K562 (cell line): ENCODE results near the gene FAM83E. TPM values are rescaled to one million over a fixed set of nuclear protein-coding genes. Genes with fewer than 3 reads are reported as not detected.

ENCODE experiments used
- FOXJ2 ChIP-seq: fragments of 200-800 bp; sonication (Bioruptor generic); IDR thresholded peaks from 2 replicates; pipeline ENCODE4 v1.6.1; 2016; ENCODE audit warnings: missing genetic modification characterization, missing compliant biosample characterization
- TCF3 ChIP-seq: sonication (generic); formaldehyde crosslinking; IDR thresholded peaks from 2 replicates; pipeline ENCODE4 v1.4.0; 2020; ENCODE audit warnings: mild to moderate bottlenecking, missing genetic modification reagents
- TGIF2 ChIP-seq: sonication (generic); formaldehyde crosslinking; IDR thresholded peaks from 2 replicates; pipeline ENCODE4 v1.8.1; 2022; ENCODE audit warnings: mild to moderate bottlenecking, missing genetic modification reagents, moderate library complexity
- polyA plus RNA-seq, 8 experiments: library from polyadenylated mRNA; depleted of rRNA in 4 of 8; stranded (reverse) in 5 of 8; unstranded in 3 of 8; fragments of >200 nt; fragmentation: Nextera tagmentation in 2 of 8; fragmentation: Illumina TruSeq in 1 of 8; extraction: Ambion mirVana in 2 of 8; extraction: Trizol in 1 of 8; gene quantifications; 2 replicates each; pipeline versions ENCODE4 v1.2.1 to v1.2.3, GENCODE V29; 2011 to 2014; ENCODE audit warnings: inconsistent platforms in 1 of 8, missing spikeins in 1 of 8
- total RNA-seq, 7 experiments: library from RNA; depleted of rRNA in 6 of 7; stranded (reverse); fragments of >200 nt in 6 of 7; fragmentation: Illumina TruSeq in 2 of 7; extraction: Trizol in 2 of 7; gene quantifications; 2 replicates each; pipeline versions ENCODE4 v1.2.1 to v1.2.3, GENCODE V29; 2011 to 2021; ENCODE audit warnings: low replicate concordance in 1 of 7
- TF ChIP-seq, protein P1 (sequence below), 2 experiments: fragments of 450-650 bp; formaldehyde crosslinking in 1 of 2; IDR thresholded peaks; 2 replicates each; pipeline versions ENCODE4 v1.4.0 to v1.6.1; 2014 to 2020; ENCODE audit warnings: mild to moderate bottlenecking in 2 of 2, borderline replicate concordance in 1 of 2, low read depth in 1 of 2
- TF ChIP-seq, protein P2 (sequence below): fragments of 250-450 bp; sonication (Bioruptor Pico); IDR thresholded peaks from 2 replicates; pipeline ENCODE4 v1.5.0; 2021; ENCODE audit warnings: mild to moderate bottlenecking, borderline replicate concordance

Gene FAM83E
- total and polyA plus RNA-seq, 9 of the 15 experiments (the other 6 are each of a cell fraction or from before 2014, with no cell fraction given), result 0.15 to 0.87 (median 0.29) TPM; not detected in 4

DNA sequence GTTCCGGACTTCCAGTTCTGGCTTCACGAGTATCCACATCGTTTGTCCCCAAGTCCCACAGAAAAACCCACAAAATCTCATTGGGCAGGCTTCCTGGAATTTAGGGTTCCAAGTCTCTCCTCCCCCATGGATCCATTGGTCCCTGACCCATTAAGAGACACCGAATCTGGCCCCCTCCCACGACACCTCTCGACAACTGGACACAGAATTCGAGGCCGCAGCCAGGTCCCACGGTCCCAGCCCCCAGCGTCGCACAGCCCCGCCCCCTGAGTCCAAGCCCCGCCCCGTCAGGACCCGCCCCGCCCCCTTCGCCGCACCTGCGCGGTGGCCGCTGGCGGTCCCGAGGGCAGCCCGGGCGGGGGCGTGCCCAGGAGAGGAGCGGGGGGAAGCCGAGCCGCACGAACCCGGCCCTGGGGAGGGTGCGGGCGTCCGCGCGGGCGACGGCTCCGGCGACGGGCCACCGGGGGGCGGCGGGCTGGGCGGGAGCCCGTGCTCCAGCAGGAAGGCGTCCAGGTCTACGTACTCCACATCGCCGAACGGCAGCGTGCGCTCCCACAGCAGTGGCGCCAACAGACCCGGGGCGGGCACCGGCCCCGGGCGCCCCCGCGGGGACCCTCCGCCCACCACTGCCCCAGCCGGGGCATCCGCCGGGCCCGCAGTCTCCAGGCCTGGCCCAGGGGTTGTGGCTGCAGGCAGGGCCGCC is 20.5 kb upstream of the FAM83E start (continued):
- TF ChIP-seq, protein P1, sequence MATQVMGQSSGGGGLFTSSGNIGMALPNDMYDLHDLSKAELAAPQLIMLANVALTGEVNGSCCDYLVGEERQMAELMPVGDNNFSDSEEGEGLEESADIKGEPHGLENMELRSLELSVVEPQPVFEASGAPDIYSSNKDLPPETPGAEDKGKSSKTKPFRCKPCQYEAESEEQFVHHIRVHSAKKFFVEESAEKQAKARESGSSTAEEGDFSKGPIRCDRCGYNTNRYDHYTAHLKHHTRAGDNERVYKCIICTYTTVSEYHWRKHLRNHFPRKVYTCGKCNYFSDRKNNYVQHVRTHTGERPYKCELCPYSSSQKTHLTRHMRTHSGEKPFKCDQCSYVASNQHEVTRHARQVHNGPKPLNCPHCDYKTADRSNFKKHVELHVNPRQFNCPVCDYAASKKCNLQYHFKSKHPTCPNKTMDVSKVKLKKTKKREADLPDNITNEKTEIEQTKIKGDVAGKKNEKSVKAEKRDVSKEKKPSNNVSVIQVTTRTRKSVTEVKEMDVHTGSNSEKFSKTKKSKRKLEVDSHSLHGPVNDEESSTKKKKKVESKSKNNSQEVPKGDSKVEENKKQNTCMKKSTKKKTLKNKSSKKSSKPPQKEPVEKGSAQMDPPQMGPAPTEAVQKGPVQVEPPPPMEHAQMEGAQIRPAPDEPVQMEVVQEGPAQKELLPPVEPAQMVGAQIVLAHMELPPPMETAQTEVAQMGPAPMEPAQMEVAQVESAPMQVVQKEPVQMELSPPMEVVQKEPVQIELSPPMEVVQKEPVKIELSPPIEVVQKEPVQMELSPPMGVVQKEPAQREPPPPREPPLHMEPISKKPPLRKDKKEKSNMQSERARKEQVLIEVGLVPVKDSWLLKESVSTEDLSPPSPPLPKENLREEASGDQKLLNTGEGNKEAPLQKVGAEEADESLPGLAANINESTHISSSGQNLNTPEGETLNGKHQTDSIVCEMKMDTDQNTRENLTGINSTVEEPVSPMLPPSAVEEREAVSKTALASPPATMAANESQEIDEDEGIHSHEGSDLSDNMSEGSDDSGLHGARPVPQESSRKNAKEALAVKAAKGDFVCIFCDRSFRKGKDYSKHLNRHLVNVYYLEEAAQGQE (IDR thresholded peaks at IDR 0.05; ENCODE audit: borderline replicate concordance), result no peak
- TF ChIP-seq, protein P1 (CRISPR knock-in tag; IDR thresholded peaks at IDR 0.05; ENCODE audit: low read depth), result no peak
- TF ChIP-seq, protein P2, sequence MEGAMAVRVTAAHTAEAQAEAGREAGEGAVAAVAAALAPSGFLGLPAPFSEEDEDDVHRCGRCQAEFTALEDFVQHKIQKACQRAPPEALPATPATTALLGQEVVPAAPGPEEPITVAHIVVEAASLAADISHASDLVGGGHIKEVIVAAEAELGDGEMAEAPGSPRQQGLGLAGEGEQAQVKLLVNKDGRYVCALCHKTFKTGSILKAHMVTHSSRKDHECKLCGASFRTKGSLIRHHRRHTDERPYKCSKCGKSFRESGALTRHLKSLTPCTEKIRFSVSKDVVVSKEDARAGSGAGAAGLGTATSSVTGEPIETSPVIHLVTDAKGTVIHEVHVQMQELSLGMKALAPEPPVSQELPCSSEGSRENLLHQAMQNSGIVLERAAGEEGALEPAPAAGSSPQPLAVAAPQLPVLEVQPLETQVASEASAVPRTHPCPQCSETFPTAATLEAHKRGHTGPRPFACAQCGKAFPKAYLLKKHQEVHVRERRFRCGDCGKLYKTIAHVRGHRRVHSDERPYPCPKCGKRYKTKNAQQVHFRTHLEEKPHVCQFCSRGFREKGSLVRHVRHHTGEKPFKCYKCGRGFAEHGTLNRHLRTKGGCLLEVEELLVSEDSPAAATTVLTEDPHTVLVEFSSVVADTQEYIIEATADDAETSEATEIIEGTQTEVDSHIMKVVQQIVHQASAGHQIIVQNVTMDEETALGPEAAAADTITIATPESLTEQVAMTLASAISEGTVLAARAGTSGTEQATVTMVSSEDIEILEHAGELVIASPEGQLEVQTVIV, result no peak
- TF ChIP-seq TCF3 (CRISPR knock-in tag), result no peak
- no peak for TF ChIP-seq TGIF2 (CRISPR knock-in tag)
- no peak for TF ChIP-seq FOXJ2 (tag)
